Muscle of leg (tissue), 11 donors: ENCODE measurements around the gene RTN4. TPM values are rescaled to one million over a fixed set of nuclear protein-coding genes. Genes with fewer than 3 reads are reported as not detected.

Experiments
- DNase-seq: peaks from one replicate; pipeline ENCODE4 v3.0.0; 2013
- H3K27ac ChIP-seq: one replicate; pipeline ENCODE4 v1.5.1; 2013; ENCODE audit warnings: mild to moderate bottlenecking, low read length, control low read depth
- H3K27me3 ChIP-seq: one replicate; pipeline ENCODE4 v1.6.1; 2013; ENCODE audit warnings: low read length; ENCODE audit not compliant: control insufficient read depth, insufficient read depth
- H3K36me3 ChIP-seq: one replicate; pipeline ENCODE4 v1.6.1; 2013; ENCODE audit warnings: low read length; ENCODE audit not compliant: control insufficient read depth, insufficient read depth
- H3K4me1 ChIP-seq: one replicate; pipeline ENCODE4 v1.6.1; 2013; ENCODE audit warnings: low read length; ENCODE audit not compliant: control insufficient read depth, insufficient read depth
- H3K4me3 ChIP-seq: one replicate; pipeline ENCODE4 v1.5.1; 2013; ENCODE audit warnings: low read length, control low read depth
- H3K9me3 ChIP-seq: replicated peaks from 2 replicates; pipeline ENCODE4 v1.6.1; 2013; ENCODE audit warnings: low read depth, low read length; ENCODE audit not compliant: control insufficient read depth
- WGBS: methylation state at CpG from one replicate; pipeline ENCODE4 v1.1.5; 2013; ENCODE audit warnings: missing lambda C conversion rate; ENCODE audit not compliant: insufficient coverage; 5-methylcytosine and 5-hydroxymethylcytosine counted together
- polyA plus RNA-seq, 8 donors: library from polyadenylated mRNA; unstranded; fragments of 120-200 nt; gene quantifications; one replicate each; pipeline versions ENCODE4 v1.2.1 to v1.2.3, GENCODE V29; 2013; ENCODE audit warnings: inconsistent platforms in 1 of 8, low replicate concordance in 1 of 8; ENCODE audit not compliant: insufficient read length in 8 of 8, insufficient read depth in 1 of 8
- total RNA-seq: library from RNA; stranded (reverse); fragments of 120-200 nt; gene quantifications from one replicate; pipeline ENCODE4 v1.2.4, GENCODE V29; 2013

RTN4 gene
- total and polyA plus RNA-seq, 9 donors: 456 to 781 (median 588) TPM

GRCh38 chr2:54965425-54965824 is 84.8 kb downstream of the RTN4 start:
- Histone ChIP-seq H3K27me3 (no peaks in the 10 kb centered on the region), H3K4me3 (no peak overlapping the region), H3K9me3 (no peaks in the 10 kb centered on the region), H3K27ac (no peak overlapping the region), H3K36me3 (peaks cover 34% of the 10 kb centered on the region), H3K4me1 (peaks cover 52% of the 10 kb centered on the region)
- 80% methylated on average over 4 of the region's 6 CpGs for WGBS
- no peak for DNase-seq

- Histone ChIP-seq H3K27me3 (no peaks in the 10 kb centered on the region), H3K4me3 (no peak overlapping the region), H3K27ac (no peak overlapping the region), H3K36me3 (peaks cover 28% of the 10 kb centered on the region), H3K4me1 (peaks cover 51% of the 10 kb centered on the region), H3K9me3 (no peaks in the 10 kb centered on the region)
- 0% methylated on average over 1 of the region's 4 CpGs for WGBS
- no peak for DNase-seq
Measured at GRCh38 chr2:54964816-54965215, 85.4 kb downstream of the RTN4 start.

GRCh38 chr2:54964271-54964670 is 86.0 kb downstream of the RTN4 start:
- H3K4me1 ChIP-seq: peaks cover 47% of the 10 kb centered on the region

DNA sequence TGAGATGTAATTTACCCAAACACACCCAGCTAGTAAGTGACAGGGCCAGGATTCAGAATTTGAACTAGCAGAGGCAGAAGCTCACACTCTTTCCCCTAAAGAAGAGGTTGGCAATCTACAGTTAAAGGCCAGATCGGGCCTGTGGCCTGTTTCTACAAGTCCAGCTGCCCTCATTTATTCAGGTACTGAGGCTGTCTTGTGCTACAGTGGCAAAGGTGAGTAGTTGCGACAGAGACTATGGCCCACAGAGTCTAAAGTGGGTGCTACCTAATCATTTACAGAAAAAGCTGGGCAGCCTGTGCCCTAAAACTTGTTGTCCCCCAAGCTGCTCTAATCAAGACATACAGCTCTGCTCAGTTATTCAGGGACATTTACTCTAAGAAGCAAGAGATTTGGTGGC is 86.8 kb downstream of the RTN4 start:
- H3K4me3 ChIP-seq: no peak overlapping the region
- H3K27me3 ChIP-seq: no peaks in the 10 kb centered on the region
- 100% methylated on average over 1 of the region's 2 CpGs for WGBS
- H3K4me1 ChIP-seq: peaks cover 45% of the 10 kb centered on the region
- H3K9me3 ChIP-seq: no peaks in the 10 kb centered on the region
- no peak for DNase-seq
- peak overlapping the region; percentile 1 for H3K27ac ChIP-seq
- peaks cover 22% of the 10 kb centered on the region for H3K36me3 ChIP-seq

More at GRCh38 chr2:54964271-54964670, 86.0 kb downstream of the RTN4 start:
- Histone ChIP-seq H3K9me3 (no peaks in the 10 kb centered on the region), H3K36me3 (peaks cover 23% of the 10 kb centered on the region), H3K4me3 (no peak overlapping the region), H3K27me3 (no peaks in the 10 kb centered on the region), H3K27ac (no peak overlapping the region)
- 92% methylated on average over 8 of the region's 8 CpGs for WGBS
- DNase-seq: no peak

DNA sequence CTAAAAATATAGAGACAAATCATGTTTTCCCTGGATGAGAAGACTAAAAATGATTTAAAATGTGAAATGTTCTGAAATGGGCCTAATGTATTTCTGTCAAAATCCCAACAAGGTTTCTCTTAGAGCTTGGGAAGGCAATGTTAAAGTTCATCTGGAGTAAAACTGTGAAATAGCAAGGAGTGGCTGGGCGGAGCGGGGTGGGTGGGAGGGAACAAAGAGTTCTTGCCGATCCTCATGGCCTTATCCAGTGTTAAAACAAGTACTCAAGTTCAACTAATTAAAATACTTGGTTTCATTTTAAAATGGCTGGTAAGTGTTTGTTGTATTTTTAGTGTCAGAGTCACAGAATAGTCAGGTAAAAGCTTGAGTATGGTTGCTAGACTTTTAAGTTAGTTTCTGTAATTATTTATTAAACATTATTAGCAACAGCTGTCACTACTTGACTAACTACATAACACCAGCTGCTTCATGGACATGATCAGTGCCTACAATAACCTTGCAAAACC is 87.3 kb downstream of the RTN4 start:
- no CpG with 5 or more reads among the region's 3 CpGs for WGBS
- Histone ChIP-seq H3K27ac (peak overlapping the region; percentile 1), H3K9me3 (no peaks in the 10 kb centered on the region), H3K4me1 (peaks cover 41% of the 10 kb centered on the region), H3K4me3 (no peak overlapping the region), H3K36me3 (peaks cover 18% of the 10 kb centered on the region), H3K27me3 (no peaks in the 10 kb centered on the region)
- DNase-seq: no peak

DNA sequence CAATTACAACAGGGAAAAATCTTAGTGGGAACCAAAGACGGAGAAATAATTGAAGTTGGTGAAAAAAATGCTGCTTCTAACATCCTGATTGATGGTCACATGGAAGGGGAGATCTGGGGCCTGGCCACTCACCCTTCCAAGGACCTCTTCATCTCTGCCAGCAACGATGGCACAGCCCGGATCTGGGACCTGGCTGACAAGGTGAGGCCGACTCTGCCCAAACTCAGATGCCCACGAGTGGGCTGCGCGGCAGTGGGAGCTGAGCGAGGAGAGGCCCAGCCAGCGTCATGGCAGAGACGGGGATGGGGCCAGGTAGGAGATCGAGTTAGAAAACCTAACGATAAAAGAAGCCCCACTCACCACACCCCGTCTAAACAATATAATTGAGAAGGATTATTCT is 87.7 kb downstream of the RTN4 start:
- no peak for DNase-seq
- H3K4me1 ChIP-seq: peaks cover 41% of the 10 kb centered on the region
- H3K36me3 ChIP-seq: peaks cover 14% of the 10 kb centered on the region
- H3K27me3 ChIP-seq: no peaks in the 10 kb centered on the region
- no peak overlapping the region for H3K4me3 ChIP-seq
- H3K27ac ChIP-seq: no peak overlapping the region
- WGBS: 86% methylated on average over 2 of the region's 13 CpGs
- H3K9me3 ChIP-seq: no peaks in the 10 kb centered on the region

GRCh38 chr2:54960164-54960563 is 90.1 kb downstream of the RTN4 start:
- Histone ChIP-seq H3K4me3 (no peak overlapping the region), H3K4me1 (peaks cover 33% of the 10 kb centered on the region), H3K27ac (no peak overlapping the region), H3K27me3 (no peaks in the 10 kb centered on the region), H3K9me3 (no peaks in the 10 kb centered on the region), H3K36me3 (peaks cover 3% of the 10 kb centered on the region)
- no peak for DNase-seq
- 58% methylated on average over 6 of the region's 7 CpGs for WGBS

- WGBS: 88% methylated on average over 11 of the region's 14 CpGs
- peaks cover 29% of the 10 kb centered on the region for H3K4me1 ChIP-seq
- peak; percentile 69 for DNase-seq
Measured at GRCh38 chr2:54958717-54959371, 91.4 kb downstream of the RTN4 start.

DNA sequence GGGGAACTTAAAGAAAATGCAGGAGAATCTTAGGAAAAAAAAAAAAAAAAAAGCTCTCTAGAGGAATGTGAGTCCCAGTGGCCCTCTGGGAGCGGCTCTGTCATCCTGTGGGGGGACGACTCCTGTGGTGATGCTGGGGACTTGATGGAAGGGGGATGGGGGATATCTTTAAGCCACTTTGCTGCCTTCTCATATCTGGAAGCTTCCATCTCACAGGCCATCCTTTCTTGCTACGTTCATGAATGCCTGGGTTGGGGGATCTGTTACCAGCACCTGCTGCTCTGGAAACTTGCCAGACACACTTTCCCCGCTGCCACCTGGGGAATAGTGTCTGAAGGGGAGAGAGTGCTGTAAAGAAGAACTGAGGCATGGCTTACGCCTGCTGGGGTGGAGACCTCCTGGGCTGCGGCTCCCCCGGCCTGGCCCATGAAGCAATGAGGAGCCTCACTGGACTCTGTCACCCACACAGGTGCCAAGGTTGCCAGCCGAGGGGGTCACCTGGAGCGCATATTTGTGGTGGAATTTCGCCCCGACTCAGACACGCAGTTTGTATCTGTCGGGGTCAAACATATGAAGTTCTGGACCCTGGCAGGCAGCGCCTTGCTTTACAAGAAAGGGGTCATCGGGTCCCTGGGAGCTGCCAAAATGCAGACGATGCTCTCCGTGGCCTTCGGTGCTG is 92.8 kb downstream of the RTN4 start:
- peak; percentile 39 for DNase-seq
- H3K27me3 ChIP-seq: no peaks in the 10 kb centered on the region
- peak overlapping the region; percentile 42 for H3K27ac ChIP-seq
- H3K4me1 ChIP-seq: peaks cover 25% of the 10 kb centered on the region
- no peaks in the 10 kb centered on the region for H3K9me3 ChIP-seq
- no peak overlapping the region for H3K4me3 ChIP-seq
- 87% methylated on average over 15 of the region's 18 CpGs for WGBS
- no peaks in the 10 kb centered on the region for H3K36me3 ChIP-seq

More at GRCh38 chr2:54958717-54959371, 91.4 kb downstream of the RTN4 start:
- Histone ChIP-seq H3K27me3 (no peaks in the 10 kb centered on the region), H3K27ac (peak overlapping the region; percentile 66), H3K4me3 (no peak overlapping the region), H3K9me3 (no peaks in the 10 kb centered on the region), H3K36me3 (peaks cover 3% of the 10 kb centered on the region)

DNA sequence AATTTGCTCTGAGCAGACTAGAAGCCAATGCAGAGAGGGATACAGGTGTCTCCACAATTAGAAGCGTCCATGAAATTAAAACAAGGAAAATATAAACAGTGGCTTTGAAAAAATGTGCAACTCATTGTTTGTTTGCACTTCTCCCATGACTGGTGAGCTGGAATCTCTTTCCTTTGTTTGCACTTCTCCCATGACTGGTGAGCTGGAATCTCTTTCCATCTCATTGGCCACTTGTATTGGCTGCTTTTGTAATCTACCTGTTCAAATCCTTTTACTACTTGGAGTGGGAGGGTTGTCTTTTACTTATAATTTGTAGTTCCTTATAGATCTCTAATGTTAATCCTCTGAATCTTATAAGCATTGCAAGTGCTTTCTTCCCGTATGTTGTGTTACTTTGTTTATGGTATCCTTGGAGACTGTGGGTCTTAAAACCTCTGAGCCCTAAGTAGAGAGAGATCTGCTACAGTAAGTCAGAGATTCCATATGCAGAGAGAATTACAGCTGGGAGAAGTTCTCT is 94.1 kb downstream of the RTN4 start:
- H3K27me3 ChIP-seq: no peaks in the 10 kb centered on the region
- no peaks in the 10 kb centered on the region for H3K9me3 ChIP-seq
- H3K4me1 ChIP-seq: peaks cover 25% of the 10 kb centered on the region
- peak; percentile 61 for DNase-seq
- H3K4me3 ChIP-seq: no peak overlapping the region
- H3K27ac ChIP-seq: peak overlapping the region; percentile 23
- no peaks in the 10 kb centered on the region for H3K36me3 ChIP-seq
- 100% methylated on average over 1 of the region's 2 CpGs for WGBS
